ENCODE measurements around the gene EIF5A2. TPM values are rescaled to one million over a fixed set of nuclear protein-coding genes. Genes with fewer than 3 reads are reported as not detected.

The EIF5A2 gene
- total and polyA plus RNA-seq, 12 donors: 1.6 to 14.8 (median 8.5) TPM

DNA sequence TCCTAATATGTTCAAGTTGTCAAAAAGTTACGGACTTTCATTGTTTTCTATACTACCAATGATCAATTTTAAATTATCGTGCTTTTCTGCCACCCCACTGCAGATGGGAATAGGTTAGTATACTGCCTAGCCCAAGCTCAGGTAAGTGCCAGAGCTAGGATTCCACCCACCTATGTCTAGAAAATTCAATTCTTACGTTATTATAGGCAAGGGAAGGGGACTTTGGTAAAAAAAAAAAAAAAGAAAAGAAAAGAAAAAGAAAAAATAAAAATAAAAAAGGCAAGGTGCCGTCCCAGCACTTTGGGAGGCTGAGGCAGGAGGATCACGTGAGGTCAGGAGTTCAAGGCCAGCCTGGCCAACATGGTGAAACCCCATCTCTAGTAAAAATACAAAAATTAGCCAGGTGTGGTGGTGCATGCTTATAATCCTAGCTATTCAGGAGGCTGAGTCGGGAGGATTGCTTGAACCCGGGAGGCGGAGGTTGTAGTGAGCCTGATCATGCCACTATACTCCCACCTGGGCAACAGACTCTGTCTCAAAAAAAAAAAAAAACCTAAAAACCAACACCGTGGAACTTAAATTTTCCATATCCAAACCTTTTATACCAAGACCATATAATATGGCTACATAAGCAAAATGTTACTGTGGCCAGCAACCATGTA is 39.7 kb downstream of the EIF5A2 start:
- TF ChIP-seq CTCF (IDR thresholded peaks at IDR 0.05): no peak
- H3K27ac ChIP-seq: peak overlapping the region in 6 of 10 donors; percentile 64 to 90 (median 82)
- no peak for ATAC-seq
- no peaks in the 10 kb centered on the region for H3K9me3 ChIP-seq
- DNase-seq: no peak
- peaks cover 0 to 38% (median 23%) of the 10 kb centered on the region in 9 donors for H3K4me1 ChIP-seq
- H3K36me3 ChIP-seq: peaks cover 0 to 38% (median 29%) of the 10 kb centered on the region in 9 donors
- H3K4me3 ChIP-seq: peak overlapping the region in 9 of 10 donors; percentile 51 to 83 (median 73)
- intact Hi-C loops (cut with DNase I): no loop called here
- WGBS, 2 donors: 88 to 92% methylated on average over 9 of the region's 9 CpGs
- no peaks in the 10 kb centered on the region for H3K27me3 ChIP-seq

- Histone ChIP-seq H3K9me3 (no peaks in the 10 kb centered on the region), H3K27me3 (no peaks in the 10 kb centered on the region), H3K4me3 (peak overlapping the region in 1 of 10 donors; percentile 76), H3K36me3 (peaks cover 0 to 38% (median 29%) of the 10 kb centered on the region in 9 donors), H3K27ac (peak overlapping the region in 1 of 10 donors; percentile 18), H3K4me1 (peaks cover 0 to 38% (median 23%) of the 10 kb centered on the region in 9 donors)
- no peak for TF ChIP-seq CTCF (IDR thresholded peaks at IDR 0.05)
- intact Hi-C loops (cut with DNase I): no loop called here
- no peak for DNase-seq
- 52 to 69% methylated on average over 1 of the region's 1 CpG for WGBS, 2 donors
- no peak for ATAC-seq
These were observed 41.1 kb downstream of the EIF5A2 start for GRCh38 chr3:170867143-170867937.

DNA sequence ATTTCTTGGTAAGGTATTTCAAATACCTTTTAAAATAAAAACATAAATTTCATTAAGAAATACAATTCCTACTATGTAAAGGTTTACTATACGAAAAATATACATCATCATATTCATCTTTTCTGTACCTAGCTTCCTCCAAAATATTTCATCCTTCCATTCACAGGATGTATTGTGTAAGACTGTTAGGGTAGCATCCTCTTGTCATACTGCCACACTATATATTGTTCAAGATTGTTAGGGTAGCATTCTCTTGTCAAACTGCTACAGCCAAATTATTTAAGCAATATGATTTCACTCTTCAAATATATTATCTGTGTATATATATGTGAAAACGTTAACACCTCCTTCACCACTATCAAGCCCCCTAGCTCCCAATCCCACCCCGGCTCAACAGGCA is 41.9 kb downstream of the EIF5A2 start:
- no peak overlapping the region for H3K4me3 ChIP-seq
- no peak for TF ChIP-seq CTCF (IDR thresholded peaks at IDR 0.05)
- H3K4me1 ChIP-seq: peaks cover 0 to 38% (median 23%) of the 10 kb centered on the region in 9 donors
- H3K27ac ChIP-seq: no peak overlapping the region
- ATAC-seq: no peak
- H3K36me3 ChIP-seq: peaks cover 0 to 38% (median 29%) of the 10 kb centered on the region in 9 donors
- H3K27me3 ChIP-seq: no peaks in the 10 kb centered on the region
- 78 to 82% methylated on average over 3 of the region's 3 CpGs for WGBS, 2 donors
- no peak for DNase-seq
- H3K9me3 ChIP-seq: no peaks in the 10 kb centered on the region
- intact Hi-C loops (cut with DNase I): no loop called here

DNA sequence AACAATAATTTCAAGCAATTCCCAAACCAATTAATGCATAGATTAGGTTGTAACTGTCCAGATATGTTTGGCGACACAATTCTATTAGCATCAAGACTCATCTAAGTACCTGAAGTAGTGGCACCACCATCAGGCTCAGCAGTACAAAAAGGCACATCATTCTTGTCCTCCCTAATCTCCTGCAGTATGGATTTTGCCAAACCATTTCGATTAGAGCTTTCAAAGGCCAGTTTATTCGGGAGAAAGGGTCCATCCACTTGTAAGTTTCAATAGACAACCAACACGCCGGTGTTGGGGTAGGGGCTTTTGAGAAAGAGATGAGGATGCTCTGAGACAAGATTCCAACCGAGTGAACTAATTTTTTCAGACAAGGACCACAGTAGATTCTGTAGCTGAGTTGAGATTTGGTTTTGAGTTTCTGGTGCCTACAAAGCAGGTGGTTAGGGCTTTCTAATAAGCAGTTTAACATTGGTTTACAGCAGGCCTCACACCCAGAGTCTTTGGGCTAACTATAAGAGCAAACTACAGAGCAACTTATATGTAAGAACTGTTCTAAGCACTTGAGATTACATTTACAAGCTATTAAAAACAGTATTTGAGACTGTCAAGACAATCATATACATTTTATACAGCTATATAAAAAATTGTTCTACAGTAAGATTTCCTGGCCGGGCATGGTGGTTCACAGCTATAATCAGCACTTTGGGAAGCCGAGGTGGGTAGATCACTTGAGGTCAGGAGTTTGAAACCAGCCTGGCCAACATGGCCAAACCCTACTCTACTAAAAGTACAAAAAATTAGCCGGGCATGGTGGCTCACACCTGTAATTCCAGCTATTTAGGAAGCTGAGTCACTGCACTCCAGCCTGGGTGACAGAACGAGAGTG is 43.0 kb downstream of the EIF5A2 start:
- TF ChIP-seq CTCF (IDR thresholded peaks at IDR 0.05): no peak
- intact Hi-C loops (cut with DNase I): no loop called here
- Histone ChIP-seq H3K27ac (no peak overlapping the region), H3K9me3 (no peaks in the 10 kb centered on the region), H3K4me1 (peaks cover 0 to 34% (median 23%) of the 10 kb centered on the region in 9 donors), H3K36me3 (peaks cover 0 to 38% (median 29%) of the 10 kb centered on the region in 9 donors), H3K4me3 (no peak overlapping the region), H3K27me3 (no peaks in the 10 kb centered on the region)
- DNase-seq: no peak
- ATAC-seq: no peak
- WGBS, 2 donors: 86 to 91% methylated on average over 10 of the region's 10 CpGs

All from heart right ventricle (tissue), 16 donors.